HEK293 (cell line): ENCODE data around the gene GNPTG.

Source experiments
- CTCF ChIA-PET: fragments of 350-600 bp; formaldehyde crosslinking; extraction: SDS; loops from one replicate; lab custom pipeline; 2021; ENCODE audit warnings: antibody characterized with exemption; lab: Yijun Ruan, JAX
- POLR2A ChIA-PET: fragments of 300-600 bp; formaldehyde crosslinking; extraction: SDS; loops from one replicate; lab custom pipeline; 2020; ENCODE audit warnings: antibody characterized with exemption, inconsistent platforms; lab: Yijun Ruan, JAX
- H3K27ac ChIP-seq: fragments of 200-500 bp; sonication (Bioruptor generic); 2 replicates; pipeline ENCODE4 v1.5.1; 2014; ENCODE audit warnings: low read depth, low read length, control low read depth, inconsistent platforms; ENCODE audit errors: extremely low read depth
- H3K36me3 ChIP-seq, 2 experiments: fragments of 200-500 bp in 1 of 2; sonication (Bioruptor generic) in 1 of 2; 1 replicate in 1 of 2; 2 replicates in 1 of 2; pipeline ENCODE4 v1.5.1; 2014 to 2017; ENCODE audit warnings: inconsistent platforms in 2 of 2, low read length in 2 of 2; ENCODE audit not compliant: control insufficient read depth in 2 of 2, insufficient read depth in 1 of 2
- H3K4me1 ChIP-seq: fragments of 200-500 bp; sonication (Bioruptor generic); 2 replicates; pipeline ENCODE4 v1.5.1; 2014; ENCODE audit warnings: mild to moderate bottlenecking, low read length, inconsistent platforms; ENCODE audit not compliant: control insufficient read depth, insufficient read depth
- H3K4me3 ChIP-seq: 2 replicates; pipeline ENCODE4 v1.5.1; 2011; ENCODE audit warnings: low read depth, mild to moderate bottlenecking, control low read depth, low read length, moderate library complexity
- H3K9me3 ChIP-seq: fragments of 200-500 bp; sonication (Bioruptor generic); 2 replicates; pipeline ENCODE4 v1.5.1; 2014; ENCODE audit warnings: low read depth, low read length, inconsistent platforms; ENCODE audit not compliant: control insufficient read depth, insufficient read depth
- EGR2 ChIP-seq: fragments of 450-650 bp; formaldehyde crosslinking; IDR thresholded peaks from 2 replicates; pipeline ENCODE4 v1.5.1; 2016; ENCODE audit warnings: low read depth, missing biosample characterization, missing genetic modification characterization
- GFI1B ChIP-seq: fragments of 450-650 bp; formaldehyde crosslinking; IDR thresholded peaks from 2 replicates; pipeline ENCODE4 v1.5.1; 2016; ENCODE audit warnings: missing biosample characterization, missing genetic modification characterization
- GLI4 ChIP-seq: fragments of 450-650 bp; formaldehyde crosslinking; IDR thresholded peaks from 2 replicates; pipeline ENCODE4 v1.5.1; 2016; ENCODE audit warnings: missing biosample characterization, missing genetic modification characterization
- KLF9 ChIP-seq: fragments of 450-650 bp; formaldehyde crosslinking; IDR thresholded peaks from 2 replicates; pipeline ENCODE4 v1.5.1; 2016; ENCODE audit warnings: missing biosample characterization, missing genetic modification characterization, low read depth
- OSR2 ChIP-seq: fragments of 450-650 bp; formaldehyde crosslinking; IDR thresholded peaks from 2 replicates; pipeline ENCODE4 v1.5.1; 2016; ENCODE audit warnings: missing biosample characterization, missing genetic modification characterization
- ZBTB1 ChIP-seq: fragments of 450-650 bp; formaldehyde crosslinking; IDR thresholded peaks from 2 replicates; pipeline ENCODE4 v1.5.1; 2016; ENCODE audit warnings: missing biosample characterization, missing genetic modification characterization
- ZBTB11 ChIP-seq: fragments of 450-650 bp; formaldehyde crosslinking; conservative IDR thresholded peaks from 2 replicates; pipeline ENCODE4 v1.5.1; 2016; ENCODE audit warnings: low read depth, missing biosample characterization, missing genetic modification characterization
- ZBTB17 ChIP-seq: fragments of 450-650 bp; formaldehyde crosslinking; IDR thresholded peaks from 2 replicates; pipeline ENCODE4 v1.5.1; 2016; ENCODE audit warnings: missing biosample characterization, missing genetic modification characterization
- ZBTB20 ChIP-seq: fragments of 450-650 bp; formaldehyde crosslinking; IDR thresholded peaks from 2 replicates; pipeline ENCODE4 v1.5.1; 2016; ENCODE audit warnings: missing biosample characterization, missing genetic modification characterization
- ZBTB26 ChIP-seq: fragments of 450-650 bp; formaldehyde crosslinking; optimal IDR thresholded peaks from 2 replicates; pipeline ENCODE3; 2016; ENCODE audit warnings: missing biosample characterization, mild to moderate bottlenecking, missing genetic modification characterization
- ZFHX2 ChIP-seq: fragments of 450-650 bp; formaldehyde crosslinking; conservative IDR thresholded peaks from 2 replicates; pipeline ENCODE4 v1.5.1; 2016; ENCODE audit warnings: missing biosample characterization, missing genetic modification characterization
- ZNF174 ChIP-seq: fragments of 450-650 bp; formaldehyde crosslinking; IDR thresholded peaks from 2 replicates; pipeline ENCODE4 v1.5.0; 2017; ENCODE audit warnings: missing biosample characterization, mild to moderate bottlenecking, missing genetic modification characterization
- ZNF266 ChIP-seq: fragments of 450-650 bp; formaldehyde crosslinking; IDR thresholded peaks from 2 replicates; pipeline ENCODE4 v1.5.1; 2016; ENCODE audit warnings: missing biosample characterization, missing genetic modification characterization, low read depth
- ZNF335 ChIP-seq: fragments of 450-650 bp; formaldehyde crosslinking; conservative IDR thresholded peaks from 2 replicates; pipeline ENCODE4 v1.5.1; 2016; ENCODE audit warnings: missing biosample characterization, missing genetic modification characterization
- ZNF366 ChIP-seq: fragments of 450-650 bp; formaldehyde crosslinking; conservative IDR thresholded peaks from 2 replicates; pipeline ENCODE4 v1.5.1; 2016; ENCODE audit warnings: missing biosample characterization, missing genetic modification characterization
- ZNF391 ChIP-seq: fragments of 450-650 bp; formaldehyde crosslinking; IDR thresholded peaks from 2 replicates; pipeline ENCODE4 v1.5.1; 2016; ENCODE audit warnings: low read depth, missing biosample characterization, missing genetic modification characterization, borderline replicate concordance
- ZNF600 ChIP-seq: fragments of 450-650 bp; formaldehyde crosslinking; IDR thresholded peaks from 2 replicates; pipeline ENCODE4 v1.5.1; 2016; ENCODE audit warnings: missing biosample characterization, missing genetic modification characterization
- ZNF639 ChIP-seq: fragments of 450-650 bp; formaldehyde crosslinking; IDR thresholded peaks from 2 replicates; pipeline ENCODE4 v1.5.1; 2016; ENCODE audit warnings: missing biosample characterization, missing genetic modification characterization
- ZSCAN30 ChIP-seq: fragments of 450-650 bp; IDR thresholded peaks from 2 replicates; pipeline ENCODE4 v1.5.1; 2018; ENCODE audit warnings: missing biosample characterization, mild to moderate bottlenecking, missing genetic modification characterization, moderate library complexity
- ZSCAN5A ChIP-seq: fragments of 450-650 bp; formaldehyde crosslinking; IDR thresholded peaks from 2 replicates; pipeline ENCODE4 v1.5.1; 2016; ENCODE audit warnings: missing biosample characterization, missing genetic modification characterization
- TF ChIP-seq, protein P1 (sequence below): fragments of 450-650 bp; formaldehyde crosslinking; IDR thresholded peaks from 2 replicates; pipeline ENCODE4 v1.5.1; 2017; ENCODE audit warnings: missing biosample characterization, mild to moderate bottlenecking, missing genetic modification characterization, moderate library complexity
- TF ChIP-seq, protein P2 (sequence below): fragments of 450-650 bp; formaldehyde crosslinking; IDR thresholded peaks from 2 replicates; pipeline ENCODE4 v1.5.1; 2016; ENCODE audit warnings: missing biosample characterization, missing genetic modification characterization

GNPTG gene

DNA sequence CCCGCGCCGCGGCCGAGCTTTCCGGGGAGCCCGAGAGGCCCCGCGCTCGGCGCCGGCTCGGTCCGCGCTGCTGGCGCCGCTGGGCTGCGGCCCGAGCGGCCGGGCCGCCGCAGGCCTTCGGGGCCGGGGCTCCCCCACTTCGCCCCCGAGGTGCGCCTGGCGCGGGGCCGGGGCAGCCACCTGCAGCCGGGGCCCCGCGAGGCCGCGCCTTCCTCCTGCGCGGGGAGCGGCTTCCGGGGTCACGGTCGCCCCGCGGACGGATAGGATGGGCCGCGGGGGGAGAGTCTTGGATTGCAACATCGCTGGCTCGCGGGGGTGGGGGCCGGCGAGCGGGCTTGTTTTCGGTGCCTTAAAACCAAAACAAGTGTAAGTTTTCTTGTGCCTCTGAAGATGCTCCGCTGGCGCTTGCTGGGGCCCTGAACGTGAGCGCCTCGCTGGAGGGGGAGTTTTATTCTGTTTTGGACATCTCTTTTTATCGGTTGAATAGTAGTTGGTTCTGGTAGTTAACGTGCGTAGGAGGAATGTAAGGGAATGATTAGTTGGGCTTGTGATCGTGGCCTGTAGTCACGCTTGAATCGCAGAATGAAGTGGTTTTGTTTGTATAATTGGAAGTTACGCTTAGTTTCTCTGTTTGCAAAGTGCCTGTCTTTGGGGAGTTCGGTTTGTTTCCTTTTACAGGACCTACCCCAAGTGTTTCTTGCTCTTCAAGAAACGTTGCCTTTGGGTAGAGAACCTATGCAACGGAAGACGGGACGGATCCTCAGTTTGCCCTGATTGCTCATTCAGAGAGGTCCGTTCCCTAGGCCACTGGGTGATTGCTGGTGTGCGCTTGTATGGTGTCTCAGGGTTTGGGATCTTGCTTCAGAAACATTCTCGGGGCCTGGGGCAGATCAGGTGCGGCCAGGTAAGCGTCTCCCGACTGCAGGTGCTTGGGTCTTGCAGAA, 41.6 kb upstream of the GNPTG start:
- CTCF ChIA-PET = no interaction called here
- Histone ChIP-seq H3K36me3 (peaks cover 0 to 42% of the 10 kb centered on the region in 2 experiments; a peak in 1 of 3 replicates), H3K4me3 (peak overlapping the region; percentile 81), H3K27ac (peak overlapping the region; percentile 100), H3K4me1 (peaks cover 8% of the 10 kb centered on the region), H3K9me3 (no peaks in the 10 kb centered on the region)
- POLR2A ChIA-PET = interaction anchor here (0.8 to 1.6 kb wide), 2 partner anchors 32 to 36 kb away, joined by 7 to 10 read pairs; no protein-coding TSS in a partner anchor
- TF ChIP-seq ZNF335 (peak; percentile 47), ZNF639 (tag by site-specific recombination) (0 out of 2 replicates have a peak, but pooled peaks have one; percentile 13), KLF9 (tag by site-specific recombination) (peak; percentile 26; the same call in 1 of the 2 replicates), ZBTB1 (tag by site-specific recombination) (no peak), ZSCAN30 (0 out of 2 replicates have a peak, but pooled peaks have one; percentile 19), ZBTB20 (peak; percentile 55; the same call in 1 of the 2 replicates), ZBTB26 (tag by site-specific recombination) (peak; percentile 64), ZNF366 (no peak), GLI4 (no peak), ZNF174 (tag by site-specific recombination) (no peak), OSR2 (tag by site-specific recombination) (no peak), EGR2 (tag by site-specific recombination) (peak; percentile 76; the same call in 1 of the 2 replicates), ZNF266 (tag by site-specific recombination) (no peak), ZBTB17 (tag by site-specific recombination) (peak; percentile 70; the same call in 1 of the 2 replicates), ZNF600 (tag by site-specific recombination) (0 out of 2 replicates have a peak, but pooled peaks have one; percentile 15), GFI1B (tag by site-specific recombination) (no peak), ZBTB11 (tag by site-specific recombination) (0 out of 2 replicates have a peak, but pooled peaks have one; percentile 11), ZFHX2 (peak; percentile 75), ZSCAN5A (tag by site-specific recombination) (no peak), ZNF391 (peak; percentile 66; the same call in 1 of the 2 replicates)
- TF ChIP-seq, protein P1, sequence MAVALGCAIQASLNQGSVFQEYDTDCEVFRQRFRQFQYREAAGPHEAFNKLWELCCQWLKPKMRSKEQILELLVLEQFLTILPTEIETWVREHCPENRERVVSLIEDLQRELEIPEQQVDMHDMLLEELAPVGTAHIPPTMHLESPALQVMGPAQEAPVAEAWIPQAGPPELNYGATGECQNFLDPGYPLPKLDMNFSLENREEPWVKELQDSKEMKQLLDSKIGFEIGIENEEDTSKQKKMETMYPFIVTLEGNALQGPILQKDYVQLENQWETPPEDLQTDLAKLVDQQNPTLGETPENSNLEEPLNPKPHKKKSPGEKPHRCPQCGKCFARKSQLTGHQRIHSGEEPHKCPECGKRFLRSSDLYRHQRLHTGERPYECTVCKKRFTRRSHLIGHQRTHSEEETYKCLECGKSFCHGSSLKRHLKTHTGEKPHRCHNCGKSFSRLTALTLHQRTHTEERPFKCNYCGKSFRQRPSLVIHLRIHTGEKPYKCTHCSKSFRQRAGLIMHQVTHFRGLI (tag by site-specific recombination) = peak; percentile 64; the same call in 1 of the 2 replicates
- TF ChIP-seq, protein P2, sequence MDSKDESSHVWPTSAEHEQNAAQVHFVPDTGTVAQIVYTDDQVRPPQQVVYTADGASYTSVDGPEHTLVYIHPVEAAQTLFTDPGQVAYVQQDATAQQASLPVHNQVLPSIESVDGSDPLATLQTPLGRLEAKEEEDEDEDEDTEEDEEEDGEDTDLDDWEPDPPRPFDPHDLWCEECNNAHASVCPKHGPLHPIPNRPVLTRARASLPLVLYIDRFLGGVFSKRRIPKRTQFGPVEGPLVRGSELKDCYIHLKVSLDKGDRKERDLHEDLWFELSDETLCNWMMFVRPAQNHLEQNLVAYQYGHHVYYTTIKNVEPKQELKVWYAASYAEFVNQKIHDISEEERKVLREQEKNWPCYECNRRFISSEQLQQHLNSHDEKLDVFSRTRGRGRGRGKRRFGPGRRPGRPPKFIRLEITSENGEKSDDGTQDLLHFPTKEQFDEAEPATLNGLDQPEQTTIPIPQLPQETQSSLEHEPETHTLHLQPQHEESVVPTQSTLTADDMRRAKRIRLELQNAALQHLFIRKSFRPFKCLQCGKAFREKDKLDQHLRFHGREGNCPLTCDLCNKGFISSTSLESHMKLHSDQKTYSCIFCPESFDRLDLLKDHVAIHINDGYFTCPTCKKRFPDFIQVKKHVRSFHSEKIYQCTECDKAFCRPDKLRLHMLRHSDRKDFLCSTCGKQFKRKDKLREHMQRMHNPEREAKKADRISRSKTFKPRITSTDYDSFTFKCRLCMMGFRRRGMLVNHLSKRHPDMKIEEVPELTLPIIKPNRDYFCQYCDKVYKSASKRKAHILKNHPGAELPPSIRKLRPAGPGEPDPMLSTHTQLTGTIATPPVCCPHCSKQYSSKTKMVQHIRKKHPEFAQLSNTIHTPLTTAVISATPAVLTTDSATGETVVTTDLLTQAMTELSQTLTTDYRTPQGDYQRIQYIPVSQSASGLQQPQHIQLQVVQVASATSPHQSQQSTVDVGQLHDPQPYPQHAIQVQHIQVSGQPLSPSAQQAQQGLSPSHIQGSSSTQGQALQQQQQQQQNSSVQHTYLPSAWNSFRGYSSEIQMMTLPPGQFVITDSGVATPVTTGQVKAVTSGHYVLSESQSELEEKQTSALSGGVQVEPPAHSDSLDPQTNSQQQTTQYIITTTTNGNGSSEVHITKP (tag by site-specific recombination) = peak; percentile 70
